HCT116 (cell line): ENCODE results near the gene PPM1E. TPM values are rescaled to one million over a fixed set of nuclear protein-coding genes. Genes with fewer than 3 reads are reported as not detected.

Experiments used
- ATAC-seq: fragments of 200-7000 bp; cut with Tn5 transposase; 2 replicates; pipeline ENCODE4 v1.9.1; 2020; ENCODE audit warnings: mild to moderate bottlenecking, moderate library complexity
- BruUV-seq: library from RNA; stranded (reverse); fragments of 400-500 nt; replicated peaks from 2 replicates; lab custom pipeline; 2021; lab: Mats Ljungman, UMichigan
- CTCF ChIA-PET: fragments of 300-600 bp; sonication (Branson Sonifier 250); formaldehyde crosslinking; loops from one replicate; lab custom pipeline; 2021; ENCODE audit warnings: antibody characterized with exemption; lab: Charles Lee
- POLR2A ChIA-PET: fragments of 300-600, 350-600 bp; sonication (Branson Sonifier 250); formaldehyde crosslinking; loops from one replicate; lab custom pipeline; 2021; ENCODE audit warnings: antibody characterized with exemption; lab: Charles Lee
- RAD21 ChIA-PET, 2 experiments: fragments of 300-600 bp; sonication (Branson Sonifier 250); formaldehyde crosslinking; loops; one replicate each; lab custom pipeline; 2023; ENCODE audit warnings: low total read pairs in 2 of 2; ENCODE audit not compliant: uncharacterized antibody in 2 of 2, unreplicated experiment in 2 of 2, low non-redundant PET in 1 of 2; lab: Charles Lee
- DNase-seq: peaks from one replicate; pipeline ENCODE4 v3.0.0-alpha.2; 2010; ENCODE audit warnings: low read depth, low spot score
- H2AFZ ChIP-seq: fragments of 200-600 bp; shearing (Covaris generic), sonication (generic); 2 replicates; pipeline ENCODE4 v1.6.1; 2017; ENCODE audit warnings: low read depth, mixed run types, mixed read lengths, antibody characterized with exemption, low read length; ENCODE audit not compliant: poor library complexity, severe bottlenecking
- H3K27ac ChIP-seq: 2 replicates; pipeline ENCODE4 v1.5.1; 2012; ENCODE audit warnings: low read depth, low read length
- H3K27me3 ChIP-seq: fragments of 200-600 bp; sonication (generic); 2 replicates; pipeline ENCODE4 v1.6.1; 2016; ENCODE audit warnings: mixed run types, low read length, mixed read lengths; ENCODE audit not compliant: insufficient read depth
- H3K36me3 ChIP-seq, 2 experiments: fragments of 200-500 bp in 1 of 2; fragments of 200-600 bp in 1 of 2; sonication (Bioruptor generic) in 1 of 2; sonication (generic) in 1 of 2; 2 replicates each; pipeline versions ENCODE4 v1.5.1 to v1.6.1; 2014 to 2016; ENCODE audit warnings: low read length in 2 of 2, inconsistent platforms in 1 of 2, mixed read lengths in 1 of 2, mixed run types in 1 of 2; ENCODE audit not compliant: insufficient read depth in 2 of 2, control insufficient read depth in 1 of 2
- H3K4me1 ChIP-seq, 2 experiments: fragments of 200-600 bp in 1 of 2; sonication (generic) in 1 of 2; 2 replicates each; pipeline versions ENCODE4 v1.5.1 to v1.6.1; 2012 to 2017; ENCODE audit warnings: low read length in 2 of 2, inconsistent platforms in 1 of 2, mild to moderate bottlenecking in 1 of 2, mixed read lengths in 1 of 2, mixed run types in 1 of 2, moderate library complexity in 1 of 2; ENCODE audit not compliant: insufficient read depth in 2 of 2, control insufficient read depth in 1 of 2
- H3K4me2 ChIP-seq: fragments of 200-600 bp; sonication (generic); 2 replicates; pipeline ENCODE4 v1.6.1; 2017; ENCODE audit warnings: mixed run types, low read length, mixed read lengths
- H3K4me3 ChIP-seq, 2 experiments: fragments of 200-600 bp in 1 of 2; sonication (generic) in 1 of 2; replicated peaks in 1 of 2; 2 replicates each; pipeline ENCODE4 v1.5.1; 2011 to 2016; ENCODE audit warnings: low read length in 2 of 2, control low read depth in 1 of 2, low read depth in 1 of 2, mild to moderate bottlenecking in 1 of 2, mixed read lengths in 1 of 2, mixed run types in 1 of 2
- H3K79me2 ChIP-seq: fragments of 200-600 bp; sonication (generic); 2 replicates; pipeline ENCODE4 v1.6.1; 2017; ENCODE audit warnings: mild to moderate bottlenecking, mixed run types, low read length, moderate library complexity, mixed read lengths; ENCODE audit not compliant: insufficient read depth
- H3K9ac ChIP-seq: fragments of 200-600 bp; sonication (generic); 2 replicates; pipeline ENCODE4 v1.6.1; 2016; ENCODE audit warnings: low read length, mixed read lengths
- H3K9me2 ChIP-seq: fragments of 200-600 bp; sonication (generic), shearing (Covaris generic); 2 replicates; pipeline ENCODE4 v1.6.1; 2017; ENCODE audit warnings: mixed run types, mild to moderate bottlenecking, moderate library complexity; ENCODE audit not compliant: insufficient read depth
- H3K9me3 ChIP-seq, 2 experiments: fragments of 200-500 bp in 1 of 2; fragments of 200-600 bp in 1 of 2; sonication (Bioruptor generic) in 1 of 2; sonication (generic) in 1 of 2; 2 replicates each; pipeline ENCODE4 v1.6.1; 2014 to 2017; ENCODE audit warnings: low read length in 2 of 2, mixed read lengths in 2 of 2, inconsistent platforms in 1 of 2, low read depth in 1 of 2, mild to moderate bottlenecking in 1 of 2, mixed run types in 1 of 2, moderate library complexity in 1 of 2; ENCODE audit not compliant: control insufficient read depth in 1 of 2, insufficient read depth in 1 of 2
- H4K20me1 ChIP-seq: fragments of 200-600 bp; sonication (generic), shearing (Covaris generic); 2 replicates; pipeline ENCODE4 v1.6.1; 2017; ENCODE audit warnings: mixed run types, mild to moderate bottlenecking, moderate library complexity; ENCODE audit not compliant: insufficient read depth
- CEBPB ChIP-seq: IDR thresholded peaks from 2 replicates; pipeline ENCODE4 v1.6.1; 2012; ENCODE audit warnings: low read depth
- EGR1 ChIP-seq: IDR thresholded peaks from 2 replicates; pipeline ENCODE4 v1.6.1; 2012; ENCODE audit warnings: low read depth
- ELF1 ChIP-seq: IDR thresholded peaks from 2 replicates; pipeline ENCODE4 v1.6.1; 2012; ENCODE audit warnings: low read depth, borderline replicate concordance
- EZH2phosphoT487 ChIP-seq: fragments of 200-600 bp; IDR thresholded peaks from 2 replicates; pipeline ENCODE4 v1.6.1; 2018; ENCODE audit warnings: antibody characterized with exemption, borderline replicate concordance
- FOSL1 ChIP-seq: IDR thresholded peaks from 2 replicates; pipeline ENCODE4 v1.6.1; 2012; ENCODE audit warnings: low read depth
- JUND ChIP-seq: IDR thresholded peaks from 2 replicates; pipeline ENCODE4 v1.6.1; 2012
- POLR2A ChIP-seq: IDR thresholded peaks from 2 replicates; pipeline ENCODE4 v1.7.0; 2011; ENCODE audit warnings: borderline replicate concordance; ENCODE audit not compliant: insufficient read depth, insufficient read length; ENCODE audit errors: extremely low read depth
- POLR2AphosphoS5 ChIP-seq: IDR thresholded peaks from 2 replicates; pipeline ENCODE4 v1.6.1; 2011; ENCODE audit warnings: mild to moderate bottlenecking, low read depth, low read length, moderate library complexity
- RAD21 ChIP-seq: IDR thresholded peaks from 2 replicates; pipeline ENCODE4 v1.6.1; 2012; ENCODE audit warnings: low read depth, mild to moderate bottlenecking
- REST ChIP-seq: IDR thresholded peaks from 2 replicates; pipeline ENCODE4 v1.6.1; 2012; ENCODE audit warnings: low read depth
- SP1 ChIP-seq: IDR thresholded peaks from 2 replicates; pipeline ENCODE4 v1.6.1; 2012; ENCODE audit warnings: low read depth
- SRF ChIP-seq: IDR thresholded peaks from 2 replicates; pipeline ENCODE4 v1.6.1; 2012; ENCODE audit warnings: low read depth
- TCF7L2 ChIP-seq: IDR thresholded peaks from 2 replicates; pipeline ENCODE4 v1.7.0; 2011; ENCODE audit warnings: borderline replicate concordance, inconsistent platforms; ENCODE audit not compliant: insufficient read depth, insufficient read length; ENCODE audit errors: extremely low read depth
- YY1 ChIP-seq: IDR thresholded peaks from 2 replicates; pipeline ENCODE4 v1.6.1; 2011; ENCODE audit warnings: low read length, low read depth, moderate library complexity, mild to moderate bottlenecking; ENCODE audit not compliant: insufficient replicate concordance; ENCODE audit errors: extremely low read depth
- ZFX ChIP-seq: fragments of 450-650 bp; IDR thresholded peaks from 2 replicates; pipeline ENCODE4 v1.6.1; 2017
- intact Hi-C: fragments of 100-400 bp; cut with micrococcal nuclease; formaldehyde crosslinking; loops from 2 replicates; pipeline ENCODE4 v1.10.0; 2022
- total RNA-seq: library from RNA; stranded (reverse); gene quantifications from one replicate; pipeline ENCODE4 v1.2.1, GENCODE V29; 2021; ENCODE audit not compliant: unreplicated experiment
- TF ChIP-seq, protein P1 (sequence below): IDR thresholded peaks from 2 replicates; pipeline ENCODE4 v1.6.1; 2012
- TF ChIP-seq, protein P2 (sequence below): IDR thresholded peaks from 2 replicates; pipeline ENCODE4 v1.6.1; 2011; ENCODE audit warnings: mild to moderate bottlenecking, low read length, moderate library complexity; ENCODE audit not compliant: insufficient replicate concordance; ENCODE audit errors: extremely low read depth

The PPM1E gene
- total RNA-seq, 1 experiment from 2014 or later: 0.02 TPM

- H3K27ac ChIP-seq: no peak overlapping the region
- H3K9me2 ChIP-seq: no peaks in the 10 kb centered on the region
- no peaks in the 10 kb centered on the region for H3K4me1 ChIP-seq
- TF ChIP-seq ELF1: no peak
- TF ChIP-seq, protein P1, sequence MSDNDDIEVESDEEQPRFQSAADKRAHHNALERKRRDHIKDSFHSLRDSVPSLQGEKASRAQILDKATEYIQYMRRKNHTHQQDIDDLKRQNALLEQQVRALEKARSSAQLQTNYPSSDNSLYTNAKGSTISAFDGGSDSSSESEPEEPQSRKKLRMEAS: no peak
- no peak for TF ChIP-seq CEBPB
- no peak for TF ChIP-seq FOSL1
- TF ChIP-seq, protein P2, sequence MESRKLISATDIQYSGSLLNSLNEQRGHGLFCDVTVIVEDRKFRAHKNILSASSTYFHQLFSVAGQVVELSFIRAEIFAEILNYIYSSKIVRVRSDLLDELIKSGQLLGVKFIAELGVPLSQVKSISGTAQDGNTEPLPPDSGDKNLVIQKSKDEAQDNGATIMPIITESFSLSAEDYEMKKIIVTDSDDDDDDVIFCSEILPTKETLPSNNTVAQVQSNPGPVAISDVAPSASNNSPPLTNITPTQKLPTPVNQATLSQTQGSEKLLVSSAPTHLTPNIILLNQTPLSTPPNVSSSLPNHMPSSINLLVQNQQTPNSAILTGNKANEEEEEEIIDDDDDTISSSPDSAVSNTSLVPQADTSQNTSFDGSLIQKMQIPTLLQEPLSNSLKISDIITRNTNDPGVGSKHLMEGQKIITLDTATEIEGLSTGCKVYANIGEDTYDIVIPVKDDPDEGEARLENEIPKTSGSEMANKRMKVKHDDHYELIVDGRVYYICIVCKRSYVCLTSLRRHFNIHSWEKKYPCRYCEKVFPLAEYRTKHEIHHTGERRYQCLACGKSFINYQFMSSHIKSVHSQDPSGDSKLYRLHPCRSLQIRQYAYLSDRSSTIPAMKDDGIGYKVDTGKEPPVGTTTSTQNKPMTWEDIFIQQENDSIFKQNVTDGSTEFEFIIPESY: no peak
- TF ChIP-seq SP1: no peak
- TF ChIP-seq REST: no peak
- no peak for TF ChIP-seq YY1
- TF ChIP-seq EZH2phosphoT487: no peak
- no peak for TF ChIP-seq POLR2A
- no peak for TF ChIP-seq SRF
- TF ChIP-seq POLR2AphosphoS5: no peak
- TF ChIP-seq JUND: no peak
- TF ChIP-seq RAD21: no peak
- no peak for TF ChIP-seq ZFX
- TF ChIP-seq TCF7L2: no peak
- no peak for TF ChIP-seq EGR1
- no peaks in the 10 kb centered on the region for H4K20me1 ChIP-seq
- H3K4me3 ChIP-seq: no peak overlapping the region
- H3K9ac ChIP-seq: no peak overlapping the region
- H3K79me2 ChIP-seq: peaks cover 3% of the 10 kb centered on the region; the same call in 1 of the 2 replicates
- ChIA-PET POLR2A (no interaction called here), CTCF (no interaction called here), RAD21 (no interaction called here)
- no peaks in the 10 kb centered on the region for H3K27me3 ChIP-seq
- no peak for ATAC-seq
- no TSS peak for BruUV-seq
- no peak overlapping the region for H3K4me2 ChIP-seq
- H2AFZ ChIP-seq: no peak overlapping the region
- no peaks in the 10 kb centered on the region for H3K36me3 ChIP-seq
- intact Hi-C loops: no loop called here
- no peaks in the 10 kb centered on the region for H3K9me3 ChIP-seq
- DNase-seq: no peak
Measured at GRCh38 chr17:59018019-59018418, 262.4 kb downstream of the PPM1E start.
